Adipocyte (in vitro differentiated cells): ENCODE data around the gene SZT2.

Source experiments
- DNase-seq: peaks from one replicate; pipeline ENCODE4 v3.0.0-alpha.2; 2015; ENCODE audit warnings: low read depth
- H3K27me3 ChIP-seq: replicated peaks from 2 replicates; pipeline ENCODE4 v1.7.0; 2013; ENCODE audit warnings: mild to moderate bottlenecking, low read length, moderate library complexity; ENCODE audit not compliant: control insufficient read depth, insufficient read depth
- H3K36me3 ChIP-seq: 2 replicates; pipeline ENCODE4 v1.7.0; 2013; ENCODE audit warnings: low read length, mild to moderate bottlenecking, moderate library complexity; ENCODE audit not compliant: control insufficient read depth, insufficient read depth, severe bottlenecking
- H3K4me1 ChIP-seq: 2 replicates; pipeline ENCODE4 v1.7.0; 2013; ENCODE audit warnings: mild to moderate bottlenecking, low read length, moderate library complexity; ENCODE audit not compliant: control insufficient read depth, insufficient read depth
- H3K4me3 ChIP-seq: 2 replicates; pipeline ENCODE4 v1.7.0; 2013; ENCODE audit warnings: mild to moderate bottlenecking, low read length, moderate library complexity
- H3K9ac ChIP-seq: 2 replicates; pipeline ENCODE4 v1.7.0; 2013; ENCODE audit warnings: mild to moderate bottlenecking, low read length, moderate library complexity
- H3K9me3 ChIP-seq: 2 replicates; pipeline ENCODE4 v1.7.0; 2013; ENCODE audit warnings: mild to moderate bottlenecking, low read length, moderate library complexity; ENCODE audit not compliant: control insufficient read depth

SZT2 gene

DNA sequence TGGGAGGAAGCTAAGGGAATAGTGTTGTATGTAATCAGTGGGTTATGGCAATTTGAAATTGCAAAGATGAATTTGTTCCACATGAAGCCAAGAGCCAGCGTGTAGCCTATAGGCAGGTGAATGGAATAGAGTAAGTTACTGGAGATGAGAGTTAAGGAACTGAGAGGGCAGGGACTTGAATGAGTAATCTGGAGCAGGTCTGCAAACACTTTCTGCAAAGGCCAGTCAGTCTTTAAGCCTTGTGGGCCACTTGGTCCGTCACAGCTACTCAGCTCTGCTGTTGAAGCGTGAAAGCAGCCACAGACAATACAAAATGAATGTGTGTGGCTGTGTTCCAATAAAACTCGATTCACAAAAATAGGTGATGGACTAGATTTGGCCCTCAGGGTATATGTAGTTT lies 29.2 kb downstream of the SZT2 start:
- DNase-seq, result no peak
- H3K36me3 ChIP-seq, result peaks cover 86% of the 10 kb centered on the region

DNA sequence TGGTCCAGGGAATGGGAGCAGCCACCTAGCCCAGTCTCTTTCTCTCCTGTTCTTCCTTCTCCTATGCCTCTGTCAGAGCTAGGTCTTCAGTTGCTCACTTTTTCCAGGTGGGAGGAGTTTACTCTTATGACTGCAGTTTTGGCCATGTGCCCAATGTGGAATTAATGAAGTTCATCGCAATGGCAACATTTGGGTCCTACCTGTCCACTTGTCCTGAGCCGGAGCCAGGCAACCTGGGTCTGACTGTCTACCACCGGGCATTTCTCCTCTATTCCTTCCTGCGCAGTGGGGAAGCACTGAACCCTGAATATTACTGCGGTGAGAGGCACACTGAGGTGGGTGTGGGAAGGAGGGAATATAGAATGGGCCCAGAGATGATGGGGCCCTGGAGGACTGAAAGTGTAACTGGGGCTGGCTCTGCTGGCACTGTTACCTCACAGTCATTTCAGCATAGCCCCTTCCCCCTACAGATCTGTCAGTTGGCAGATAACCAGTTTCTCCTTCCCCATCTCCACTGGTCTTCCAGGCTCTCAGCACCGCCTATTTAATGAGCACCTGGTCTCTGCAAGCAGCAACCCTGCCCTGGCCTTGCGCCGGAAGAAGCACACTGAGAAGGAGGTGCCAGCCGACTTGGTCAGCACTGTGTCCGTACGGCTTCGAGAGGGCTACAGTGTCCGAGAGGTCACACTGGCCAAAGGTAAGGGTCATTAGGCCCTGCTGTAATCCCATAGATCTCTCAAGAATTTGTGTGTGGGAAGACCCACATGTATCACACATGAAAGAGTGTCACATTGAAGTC lies 30.1 kb downstream of the SZT2 start:
- no peak for DNase-seq
- no peaks in the 10 kb centered on the region for H3K27me3 ChIP-seq
- H3K4me1 ChIP-seq, result no peaks in the 10 kb centered on the region
- H3K9ac ChIP-seq, result no peak overlapping the region
- H3K4me3 ChIP-seq, result no peak overlapping the region
- peaks cover 96% of the 10 kb centered on the region for H3K36me3 ChIP-seq
- H3K9me3 ChIP-seq, result no peaks in the 10 kb centered on the region

More for the DNA sequence above, 29.2 kb downstream of the SZT2 start:
- H3K4me3 ChIP-seq, result no peak overlapping the region
- no peaks in the 10 kb centered on the region for H3K27me3 ChIP-seq
- H3K4me1 ChIP-seq, result no peaks in the 10 kb centered on the region
- no peak overlapping the region for H3K9ac ChIP-seq
- no peaks in the 10 kb centered on the region for H3K9me3 ChIP-seq

DNA sequence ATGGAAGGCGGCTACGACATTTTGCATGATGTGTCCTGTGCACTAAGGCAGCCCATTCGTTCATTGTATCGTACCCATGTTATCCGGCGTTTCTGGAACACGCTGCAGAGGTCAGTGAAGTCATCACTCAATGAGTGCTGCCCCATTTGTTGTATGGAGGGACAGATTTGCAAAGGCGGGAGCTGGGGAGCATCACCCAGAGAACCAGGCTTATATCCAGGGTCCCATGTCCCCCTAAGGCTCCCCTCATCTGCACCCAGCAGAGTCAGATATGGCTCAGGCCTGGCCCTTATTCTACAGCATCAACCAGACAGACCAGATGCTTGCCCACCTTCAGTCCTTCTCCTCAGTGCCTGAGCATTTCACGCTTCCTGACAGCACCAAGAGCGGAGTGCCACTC lies 31.2 kb downstream of the SZT2 start:
- H3K4me3 ChIP-seq, result no peak overlapping the region
- no peaks in the 10 kb centered on the region for H3K27me3 ChIP-seq
- peaks cover 97% of the 10 kb centered on the region for H3K36me3 ChIP-seq
- no peak overlapping the region for H3K9ac ChIP-seq
- H3K9me3 ChIP-seq, result no peaks in the 10 kb centered on the region
- no peaks in the 10 kb centered on the region for H3K4me1 ChIP-seq
- DNase-seq, result no peak

DNA sequence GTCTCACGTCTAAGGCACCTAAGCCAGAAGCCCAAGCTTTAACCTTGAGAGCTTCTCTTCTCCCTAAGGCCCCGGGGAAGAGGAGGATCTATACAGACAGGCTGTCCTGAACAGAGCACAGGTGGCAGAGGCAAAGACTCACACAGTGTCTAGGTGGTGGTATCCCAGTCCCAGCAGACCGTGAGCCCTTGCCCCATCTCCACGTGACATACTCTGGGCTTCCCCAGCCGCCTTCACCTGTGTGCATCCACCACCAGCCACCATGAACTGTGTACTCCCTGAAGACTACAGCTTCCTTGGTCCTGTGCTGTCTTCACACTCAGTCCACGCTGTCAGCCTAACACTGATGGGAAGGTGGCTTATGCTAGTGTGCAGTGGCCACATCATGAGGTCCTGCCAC lies 31.7 kb downstream of the SZT2 start:
- no peaks in the 10 kb centered on the region for H3K27me3 ChIP-seq

DNA sequence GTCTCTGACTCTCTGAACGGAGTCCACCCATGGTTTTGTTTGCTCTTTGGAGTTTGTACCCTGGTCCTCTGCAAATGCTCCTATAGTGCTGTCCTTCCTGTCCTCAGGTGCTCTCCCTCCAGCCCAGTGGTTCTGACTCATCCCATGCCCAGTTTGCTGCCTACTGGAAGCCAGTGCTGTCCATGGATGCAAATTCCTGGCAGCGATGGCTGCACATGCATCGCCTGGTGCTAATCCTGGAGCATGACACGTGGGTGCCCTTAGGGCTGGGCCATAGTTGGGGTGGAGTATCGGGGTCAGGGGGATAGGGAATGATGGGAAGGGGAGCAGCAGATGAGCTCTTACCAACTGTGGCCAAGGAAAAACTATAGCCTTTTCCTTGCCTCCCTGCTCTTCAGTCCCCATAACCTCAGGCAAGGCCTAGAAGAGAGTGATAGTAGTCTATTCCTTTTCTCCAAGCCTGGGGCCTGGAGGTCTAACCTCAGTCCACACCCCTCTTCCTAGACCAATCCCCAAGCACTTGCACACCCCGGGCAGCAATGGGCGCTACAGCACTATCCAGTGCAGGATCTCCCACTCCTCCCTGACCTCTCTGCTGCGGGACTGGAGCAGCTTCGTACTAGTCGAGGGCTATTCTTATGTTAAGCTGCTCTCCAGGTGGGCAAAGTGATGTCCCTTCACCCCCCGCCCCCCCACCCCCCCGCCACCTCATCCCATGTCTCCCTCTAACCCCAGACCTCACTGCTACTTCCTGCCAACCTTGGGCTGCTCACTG lies 32.5 kb downstream of the SZT2 start:
- H3K36me3 ChIP-seq, result peaks cover 97% of the 10 kb centered on the region
- no peaks in the 10 kb centered on the region for H3K27me3 ChIP-seq
- no peaks in the 10 kb centered on the region for H3K9me3 ChIP-seq
- H3K4me3 ChIP-seq, result no peak overlapping the region
- DNase-seq, result no peak
- H3K9ac ChIP-seq, result no peak overlapping the region
- no peaks in the 10 kb centered on the region for H3K4me1 ChIP-seq

More for the DNA sequence above, 31.7 kb downstream of the SZT2 start:
- Histone ChIP-seq H3K4me1 (no peaks in the 10 kb centered on the region), H3K9me3 (no peaks in the 10 kb centered on the region), H3K4me3 (no peak overlapping the region), H3K9ac (no peak overlapping the region), H3K36me3 (peaks cover 97% of the 10 kb centered on the region)
- DNase-seq, result no peak

DNA sequence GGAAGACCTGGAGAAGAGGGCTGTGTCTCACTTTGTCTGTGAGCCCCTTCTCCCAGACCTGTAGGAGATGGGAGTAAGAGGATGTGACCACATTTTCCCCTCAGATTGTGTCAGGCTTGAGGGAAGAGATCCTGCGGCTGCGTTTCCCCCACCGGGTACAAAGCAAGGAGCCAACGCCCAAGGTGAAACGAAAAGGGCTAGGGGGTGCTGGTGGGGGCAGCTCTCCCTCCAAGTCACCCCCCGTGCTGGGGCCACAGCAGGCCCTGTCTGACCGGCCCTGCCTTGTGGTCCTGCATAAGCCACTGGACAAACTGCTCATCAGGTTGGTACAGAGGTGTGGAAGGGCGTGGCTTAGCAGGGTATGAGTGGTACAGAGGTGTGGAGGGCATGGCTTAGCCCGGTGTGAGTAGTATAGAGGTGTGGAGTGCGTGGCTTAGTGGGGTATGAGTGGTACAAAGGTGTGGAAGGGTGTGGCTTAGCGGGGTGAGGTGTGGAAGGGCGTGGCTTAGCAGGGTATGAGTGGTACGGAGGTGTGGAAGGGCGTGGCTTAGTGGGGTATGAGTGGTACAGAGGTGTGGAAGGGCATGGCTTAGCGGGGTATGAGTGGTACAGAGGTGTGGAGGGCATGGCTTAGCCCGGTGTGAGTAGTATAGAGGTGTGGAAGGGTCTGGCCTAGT lies 33.4 kb downstream of the SZT2 start:
- no peak overlapping the region for H3K4me3 ChIP-seq
- no peaks in the 10 kb centered on the region for H3K4me1 ChIP-seq
- no peak overlapping the region for H3K9ac ChIP-seq
- no peak for DNase-seq
- H3K9me3 ChIP-seq, result no peaks in the 10 kb centered on the region
- H3K36me3 ChIP-seq, result peaks cover 97% of the 10 kb centered on the region
- no peaks in the 10 kb centered on the region for H3K27me3 ChIP-seq

DNA sequence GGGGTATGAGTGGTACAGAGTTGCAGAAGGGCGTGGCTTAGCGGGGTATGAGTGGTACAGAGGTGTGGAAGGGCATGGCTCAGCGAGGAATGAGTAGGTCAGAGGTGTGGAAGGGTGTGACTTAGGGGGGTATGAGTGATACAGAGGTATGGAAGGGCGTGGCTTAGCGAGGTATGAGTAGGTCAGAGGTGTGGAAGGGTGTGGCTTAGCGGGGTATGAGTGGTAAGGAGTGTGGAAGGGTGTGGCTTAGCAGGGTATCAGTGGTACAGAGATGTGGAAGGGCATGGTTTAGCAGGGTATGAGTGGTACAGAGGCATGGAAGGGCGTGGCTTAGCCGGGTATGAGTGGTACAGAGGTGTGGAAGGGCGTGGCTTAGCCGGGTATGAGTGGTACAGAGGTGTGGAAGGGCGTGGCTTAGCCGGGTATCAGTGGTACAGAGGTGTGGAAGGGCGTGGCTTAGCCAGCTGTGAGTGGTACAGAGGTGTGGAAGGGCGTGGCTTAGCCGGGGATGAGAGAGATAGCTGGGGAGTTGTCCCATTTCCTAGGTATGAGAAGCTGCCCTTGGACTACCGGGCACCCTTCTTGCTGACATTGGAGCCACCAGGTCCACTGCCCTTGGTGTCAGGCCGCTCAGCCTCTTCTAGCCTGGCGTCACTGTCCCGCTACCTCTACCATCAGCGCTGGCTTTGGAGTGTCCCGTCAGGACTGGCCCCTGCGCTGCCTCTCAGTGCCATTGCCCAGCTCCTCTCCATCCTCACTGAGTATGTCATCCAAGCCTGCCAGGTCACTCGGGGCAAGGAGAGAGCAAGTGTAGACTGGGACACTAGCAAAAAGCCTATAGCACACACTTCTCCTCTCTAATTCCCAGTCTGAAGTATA lies 34.2 kb downstream of the SZT2 start:
- Histone ChIP-seq H3K36me3 (peaks cover 97% of the 10 kb centered on the region), H3K4me3 (no peak overlapping the region), H3K9me3 (no peaks in the 10 kb centered on the region), H3K9ac (no peak overlapping the region), H3K4me1 (no peaks in the 10 kb centered on the region), H3K27me3 (no peaks in the 10 kb centered on the region)
- DNase-seq, result no peak

DNA sequence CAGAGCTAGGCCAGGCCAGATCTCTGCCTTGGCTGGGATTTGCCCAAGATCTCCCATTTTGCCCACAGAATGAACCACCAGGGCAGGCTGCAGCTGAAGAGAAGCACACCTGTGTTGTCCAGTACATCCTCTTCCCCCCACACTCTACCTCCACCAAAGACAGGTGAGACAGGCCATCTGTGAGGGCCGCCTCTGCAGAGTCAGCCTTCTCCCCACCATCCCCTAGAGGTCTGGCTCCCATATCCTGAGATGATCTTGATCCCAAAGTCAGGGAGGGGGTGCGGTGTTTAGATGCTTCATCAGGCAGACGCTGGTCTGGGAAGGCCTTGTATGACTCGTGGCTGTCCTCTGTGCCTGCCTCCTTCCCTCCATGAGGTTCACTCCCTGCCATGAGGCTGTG lies 35.3 kb downstream of the SZT2 start:
- no peak for DNase-seq
- Histone ChIP-seq H3K4me3 (no peak overlapping the region), H3K4me1 (peaks cover 7% of the 10 kb centered on the region), H3K9ac (no peak overlapping the region), H3K9me3 (no peaks in the 10 kb centered on the region), H3K36me3 (peaks cover 97% of the 10 kb centered on the region), H3K27me3 (no peaks in the 10 kb centered on the region)

DNA sequence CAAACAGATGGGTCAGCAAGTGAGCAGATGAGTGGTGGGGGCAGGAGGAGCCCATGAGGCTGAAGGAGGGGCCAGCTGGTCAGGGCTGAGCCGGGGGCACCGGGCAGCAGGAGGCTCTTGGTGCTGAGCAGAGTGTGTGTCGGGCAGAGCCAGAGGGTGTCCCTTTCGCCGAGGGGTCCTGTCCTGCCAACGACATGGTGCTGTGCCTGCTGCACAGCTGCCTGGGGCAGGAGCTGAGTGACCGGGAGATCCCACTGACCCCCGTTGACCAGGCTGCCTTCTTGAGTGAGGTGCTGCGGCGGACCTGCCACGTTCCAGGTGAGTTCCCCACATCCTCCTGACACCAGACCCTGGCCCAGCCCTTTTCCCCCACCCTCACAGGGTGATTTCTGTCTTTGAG lies 36.5 kb downstream of the SZT2 start:
- no peak overlapping the region for H3K4me3 ChIP-seq
- no peak for DNase-seq
- no peaks in the 10 kb centered on the region for H3K9me3 ChIP-seq
- H3K27me3 ChIP-seq, result no peaks in the 10 kb centered on the region
- H3K4me1 ChIP-seq, result peaks cover 12% of the 10 kb centered on the region
- no peak overlapping the region for H3K9ac ChIP-seq
- peaks cover 97% of the 10 kb centered on the region for H3K36me3 ChIP-seq

DNA sequence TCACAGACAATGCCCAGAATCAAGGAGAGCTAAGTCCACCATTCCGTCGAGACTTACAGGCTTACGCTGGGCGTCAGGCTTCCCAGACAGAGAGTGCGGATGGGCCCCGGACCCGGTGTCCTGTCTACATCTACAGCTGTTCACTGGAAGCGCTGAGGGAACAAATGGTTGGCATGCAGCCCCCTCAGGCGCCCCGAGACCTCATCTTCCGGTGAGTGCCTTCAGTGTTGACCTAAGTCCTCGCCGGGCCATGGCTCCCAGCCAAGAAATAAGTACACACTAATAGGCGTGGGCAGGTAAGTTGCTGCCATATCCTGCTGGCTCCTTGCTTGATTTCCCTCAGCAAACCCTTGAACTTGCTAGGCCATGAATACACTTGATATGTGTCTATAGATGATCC lies 37.8 kb downstream of the SZT2 start:
- H3K4me3 ChIP-seq, result no peak overlapping the region
- H3K9ac ChIP-seq, result no peak overlapping the region
- H3K36me3 ChIP-seq, result peaks cover 99% of the 10 kb centered on the region
- DNase-seq, result no peak
- H3K9me3 ChIP-seq, result no peaks in the 10 kb centered on the region
- peaks cover 12% of the 10 kb centered on the region for H3K4me1 ChIP-seq
- H3K27me3 ChIP-seq, result no peaks in the 10 kb centered on the region
